ENCODE results near the gene CXCR6. TPM values are rescaled to one million over a fixed set of nuclear protein-coding genes. Genes with fewer than 3 reads are reported as not detected.
"Not testable (repeated sequence)": the region's sequence is repeated elsewhere in the genome, so short reads cannot be mapped to it uniquely, and the experiment has no call there.

Gene CXCR6
- polyA plus RNA-seq, 4 donors: 0.45 to 2.7 (median 1.9) TPM

GRCh38 chr3:45992133-45992729 lies 49.0 kb downstream of the CXCR6 start:
- FAIRE-seq (no peak), DNase-seq (no peak)
- Histone ChIP-seq H3K4me3 (ENCODE audit: low read depth in 1 of 3, low read length in 3 of 3) (no peak overlapping the region), H3K36me3 (ENCODE audit: control insufficient read depth in 3 of 3, insufficient read depth in 2 of 3, low read depth in 1 of 3, low read length in 3 of 3) (peaks cover 0 to 2% (median 2%) of the 10 kb centered on the region in 3 donors), H3K4me1 (ENCODE audit: control insufficient read depth in 3 of 3, insufficient read depth in 2 of 3, low read depth in 1 of 3, low read length in 2 of 3) (peaks cover 15 to 24% (median 23%) of the 10 kb centered on the region in 3 donors), H3K9me3 (ENCODE audit: control insufficient read depth in 2 of 2, insufficient read depth in 1 of 2, low read depth in 1 of 2, low read length in 1 of 2) (no peaks in the 10 kb centered on the region), H3K27ac (ENCODE audit: low read depth in 1 of 3, low read length in 2 of 3) (peak overlapping the region in 1 of 3 donors; percentile 72), H3K27me3 (ENCODE audit: control insufficient read depth in 3 of 3, insufficient read depth in 3 of 3, low read length in 3 of 3) (no peaks in the 10 kb centered on the region)
- WGBS, 3 donors: 70 to 93% (median 82%) methylated on average over 2 of the region's 2 CpGs

GRCh38 chr3:45992821-45993221 lies 49.6 kb downstream of the CXCR6 start:
- Histone ChIP-seq H3K27me3 (ENCODE audit: control insufficient read depth in 3 of 3, insufficient read depth in 3 of 3, low read length in 3 of 3) (no peaks in the 10 kb centered on the region), H3K36me3 (ENCODE audit: control insufficient read depth in 3 of 3, insufficient read depth in 2 of 3, low read depth in 1 of 3, low read length in 3 of 3) (peaks cover 0 to 2% (median 2%) of the 10 kb centered on the region in 3 donors), H3K4me1 (ENCODE audit: control insufficient read depth in 3 of 3, insufficient read depth in 2 of 3, low read depth in 1 of 3, low read length in 2 of 3) (peaks cover 13 to 24% (median 17%) of the 10 kb centered on the region in 3 donors), H3K9me3 (ENCODE audit: control insufficient read depth in 2 of 2, insufficient read depth in 1 of 2, low read depth in 1 of 2, low read length in 1 of 2) (no peaks in the 10 kb centered on the region), H3K4me3 (ENCODE audit: low read depth in 1 of 3, low read length in 3 of 3) (no peak overlapping the region), H3K27ac (ENCODE audit: low read depth in 1 of 3, low read length in 2 of 3) (peak overlapping the region in 2 of 3 donors; percentile 34 to 72)
- WGBS, 3 donors: 62 to 83% (median 63%) methylated on average over 2 of the region's 2 CpGs
- DNase-seq (peak in 1 of 2 donors; percentile 31), FAIRE-seq (no peak)

DNA sequence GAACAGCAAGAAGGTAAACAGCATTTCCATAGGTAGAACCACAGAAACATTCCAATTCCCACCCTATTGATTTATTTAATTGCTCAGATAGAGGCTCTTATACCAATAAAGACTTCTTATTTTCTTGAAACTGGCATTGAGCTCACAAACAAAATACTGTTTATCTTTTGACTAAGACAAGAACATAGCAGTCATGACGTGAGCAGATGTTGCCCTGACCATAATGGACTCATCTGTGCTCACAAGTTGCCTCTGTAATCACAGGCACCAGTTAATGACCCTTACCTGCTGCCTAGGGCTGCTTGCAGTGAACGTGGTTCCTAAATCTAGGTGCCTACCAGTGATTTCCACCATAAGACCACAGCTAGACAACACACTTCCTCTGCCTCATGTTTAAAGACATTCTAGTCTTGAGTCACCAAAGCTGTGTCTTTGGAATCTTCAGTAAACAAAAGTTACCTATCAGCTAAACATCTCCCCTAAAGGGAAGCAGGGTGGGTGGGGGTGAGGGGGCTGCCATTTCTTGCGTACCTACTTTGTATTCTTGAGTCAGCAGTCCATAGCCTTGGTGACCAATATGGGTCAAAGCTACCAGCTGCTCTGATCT lies 50.3 kb downstream of the CXCR6 start:
- Histone ChIP-seq H3K27me3 (ENCODE audit: control insufficient read depth in 3 of 3, insufficient read depth in 3 of 3, low read length in 3 of 3) (no peaks in the 10 kb centered on the region), H3K4me1 (ENCODE audit: control insufficient read depth in 3 of 3, insufficient read depth in 2 of 3, low read depth in 1 of 3, low read length in 2 of 3) (peaks cover 8 to 22% (median 17%) of the 10 kb centered on the region in 3 donors), H3K36me3 (ENCODE audit: control insufficient read depth in 3 of 3, insufficient read depth in 2 of 3, low read depth in 1 of 3, low read length in 3 of 3) (peaks cover 0 to 2% (median 2%) of the 10 kb centered on the region in 3 donors), H3K4me3 (ENCODE audit: low read depth in 1 of 3, low read length in 3 of 3) (no peak overlapping the region), H3K27ac (ENCODE audit: low read depth in 1 of 3, low read length in 2 of 3) (peak overlapping the region in 2 of 3 donors; percentile 34 to 74), H3K9me3 (ENCODE audit: control insufficient read depth in 2 of 2, insufficient read depth in 1 of 2, low read depth in 1 of 2, low read length in 1 of 2) (no peaks in the 10 kb centered on the region)
- peak in 1 of 2 donors; percentile 26 for DNase-seq
- FAIRE-seq: no peak
- 59 to 71% (median 66%) methylated on average over 3 of the region's 3 CpGs for WGBS, 3 donors

DNA sequence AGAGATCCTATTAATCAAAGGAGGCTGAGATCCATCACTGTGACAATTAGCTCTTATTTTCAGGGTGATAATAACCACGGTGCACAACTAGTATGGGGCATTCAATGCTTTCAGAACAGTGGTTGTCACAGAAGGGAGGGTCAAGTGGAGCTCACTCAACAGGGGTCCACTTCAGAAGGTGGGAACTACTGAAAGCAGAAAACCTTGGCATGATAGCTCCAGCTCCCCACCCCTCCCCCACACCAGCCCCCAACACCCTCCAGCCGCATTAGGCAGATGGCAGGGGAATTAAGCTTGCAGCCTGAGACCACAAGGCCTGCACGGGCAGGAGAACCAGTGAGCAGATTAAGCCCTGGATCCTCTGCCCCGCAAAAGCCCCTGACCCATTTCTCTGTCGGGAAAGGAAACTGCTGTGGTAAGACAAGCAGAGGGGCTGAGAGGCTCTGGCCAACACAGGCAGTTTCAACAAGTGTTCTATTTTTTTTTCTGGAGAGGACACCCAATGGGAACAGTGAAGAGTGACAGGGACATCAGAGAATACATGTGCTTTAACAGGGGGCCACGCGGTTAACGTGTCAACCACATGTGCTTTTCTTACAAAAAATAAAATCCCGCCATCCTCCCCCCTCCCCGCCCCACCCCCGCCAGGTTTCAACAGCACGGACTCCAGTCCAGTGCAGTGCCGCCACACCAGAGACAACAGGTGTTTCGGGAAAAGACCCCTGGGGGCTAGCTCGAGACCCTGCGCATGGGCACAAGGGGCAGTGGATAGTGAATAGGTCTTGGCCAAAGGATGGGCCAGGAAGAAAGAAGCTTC lies 51.4 kb downstream of the CXCR6 start:
- H3K27ac ChIP-seq (ENCODE audit: low read depth in 1 of 3, low read length in 2 of 3): peak overlapping the region; percentile 83 to 98 (median 90)
- H3K4me1 ChIP-seq (ENCODE audit: control insufficient read depth in 3 of 3, insufficient read depth in 2 of 3, low read depth in 1 of 3, low read length in 2 of 3): peaks cover 8 to 16% (median 13%) of the 10 kb centered on the region in 3 donors
- peaks cover 0 to 2% (median 0%) of the 10 kb centered on the region in 3 donors for H3K36me3 ChIP-seq (ENCODE audit: control insufficient read depth in 3 of 3, insufficient read depth in 2 of 3, low read depth in 1 of 3, low read length in 3 of 3)
- DNase-seq: peak; percentile 42 to 66
- peak overlapping the region; percentile 67 to 96 (median 81) for H3K4me3 ChIP-seq (ENCODE audit: low read depth in 1 of 3, low read length in 3 of 3)
- FAIRE-seq: no peak
- H3K27me3 ChIP-seq (ENCODE audit: control insufficient read depth in 3 of 3, insufficient read depth in 3 of 3, low read length in 3 of 3): peaks cover 0 to 7% (median 0%) of the 10 kb centered on the region in 3 donors
- H3K9me3 ChIP-seq (ENCODE audit: control insufficient read depth in 2 of 2, insufficient read depth in 1 of 2, low read depth in 1 of 2, low read length in 1 of 2): no peaks in the 10 kb centered on the region
- WGBS, 3 donors: 4 to 10% (median 8%) methylated on average over 16 of the region's 16 CpGs

DNA sequence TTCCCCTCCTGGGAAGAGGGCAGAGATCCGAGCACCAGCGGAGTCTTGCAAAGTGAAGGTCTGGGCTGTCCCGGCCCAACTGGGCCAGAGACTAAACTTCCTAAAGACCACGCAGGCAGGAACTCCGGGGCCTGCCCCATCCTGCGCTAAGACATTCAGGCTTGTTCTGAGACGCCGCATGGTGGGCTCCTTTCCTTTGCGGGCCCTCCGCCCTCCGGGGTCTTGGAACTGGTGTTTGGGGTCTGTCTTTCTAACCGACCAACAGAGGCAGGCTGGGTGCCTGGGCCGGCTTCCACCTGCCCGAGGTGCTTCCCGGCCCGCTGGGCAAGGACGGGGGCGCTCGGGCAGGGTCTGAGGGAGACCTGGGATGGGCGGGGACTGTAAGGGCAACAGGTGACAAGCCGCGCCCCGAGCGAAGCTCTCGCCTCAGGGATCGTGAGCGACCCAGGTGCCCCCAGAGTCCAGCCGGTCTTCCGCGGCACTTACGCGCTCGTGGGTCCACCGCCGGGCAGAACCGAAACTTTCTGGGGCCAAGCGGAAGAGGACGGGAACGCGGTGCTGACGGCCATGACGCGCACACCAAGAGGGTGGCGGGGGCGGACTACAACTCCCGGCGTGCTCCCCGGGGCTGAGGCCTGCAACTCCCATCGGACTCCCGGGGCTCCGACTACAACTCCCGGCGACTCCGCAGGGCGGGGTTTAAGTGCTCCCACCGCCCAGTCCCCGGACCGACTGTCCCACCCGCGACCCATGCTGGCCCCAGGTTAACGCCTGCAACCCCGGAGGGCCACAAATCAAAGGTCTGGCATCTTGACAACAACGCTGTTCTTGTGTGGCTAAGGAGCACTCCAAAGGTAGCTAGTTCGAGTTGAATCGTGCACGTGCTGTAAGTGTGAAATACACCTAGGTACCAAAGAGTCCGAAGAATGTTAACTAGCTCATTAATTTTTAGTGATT lies 52.2 kb downstream of the CXCR6 start, which contains the start of gene FYCO1:
TSS of gene FYCO1 (minus strand) at position 589 of the 957 bp plus-strand sequence. CDS start 10,914 bp downstream, outside the sequence.
- DNase-seq: peak; percentile 91 to 96
- peak within 1 kb of the TSS; percentile 67 to 96 (median 81) for H3K4me3 ChIP-seq (ENCODE audit: low read depth in 1 of 3, low read length in 3 of 3)
- no peak for FAIRE-seq
- H3K9me3 ChIP-seq (ENCODE audit: control insufficient read depth in 2 of 2, insufficient read depth in 1 of 2, low read depth in 1 of 2, low read length in 1 of 2): no peaks in the 10 kb centered on the region
- peaks cover 0 to 8% (median 0%) of the 10 kb centered on the region in 3 donors for H3K27me3 ChIP-seq (ENCODE audit: control insufficient read depth in 3 of 3, insufficient read depth in 3 of 3, low read length in 3 of 3)
- H3K27ac ChIP-seq (ENCODE audit: low read depth in 1 of 3, low read length in 2 of 3): peak within 1 kb of the TSS; percentile 83 to 98 (median 90)
- H3K4me1 ChIP-seq (ENCODE audit: control insufficient read depth in 3 of 3, insufficient read depth in 2 of 3, low read depth in 1 of 3, low read length in 2 of 3): peaks cover 8 to 16% (median 11%) of the 10 kb centered on the region in 3 donors
- peaks cover 0 to 2% (median 0%) of the 10 kb centered on the region in 3 donors for H3K36me3 ChIP-seq (ENCODE audit: control insufficient read depth in 3 of 3, insufficient read depth in 2 of 3, low read depth in 1 of 3, low read length in 3 of 3)
- 1 to 2% (median 1%) methylated on average over 47 to 67 of the region's 67 CpGs for WGBS, 3 donors

DNA sequence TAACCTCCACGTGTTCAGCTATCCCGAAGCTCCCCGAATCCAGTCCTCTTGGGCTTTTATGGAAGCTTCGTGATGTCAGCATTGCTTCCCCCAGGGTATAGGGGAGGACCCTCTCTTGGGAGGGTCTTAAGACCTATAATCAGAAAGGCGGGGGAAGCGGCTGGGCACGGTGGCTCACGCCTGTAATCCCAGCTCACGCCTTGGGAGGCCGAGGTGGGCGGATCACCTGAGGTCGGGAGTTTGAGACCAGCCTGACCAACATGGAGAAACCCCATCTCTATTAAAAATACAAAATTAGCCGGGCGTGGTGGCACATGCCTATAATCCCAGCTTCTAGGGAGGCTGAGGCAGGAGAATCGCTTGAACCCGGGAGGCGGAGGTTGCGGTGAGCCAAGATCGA lies 54.2 kb downstream of the CXCR6 start:
- FAIRE-seq; H3K9me3 ChIP-seq (ENCODE audit: control insufficient read depth in 2 of 2, insufficient read depth in 1 of 2, low read depth in 1 of 2, low read length in 1 of 2): not testable (repeated sequence)
- 93 to 95% (median 94%) methylated on average over 19 of the region's 19 CpGs for WGBS, 3 donors

DNA sequence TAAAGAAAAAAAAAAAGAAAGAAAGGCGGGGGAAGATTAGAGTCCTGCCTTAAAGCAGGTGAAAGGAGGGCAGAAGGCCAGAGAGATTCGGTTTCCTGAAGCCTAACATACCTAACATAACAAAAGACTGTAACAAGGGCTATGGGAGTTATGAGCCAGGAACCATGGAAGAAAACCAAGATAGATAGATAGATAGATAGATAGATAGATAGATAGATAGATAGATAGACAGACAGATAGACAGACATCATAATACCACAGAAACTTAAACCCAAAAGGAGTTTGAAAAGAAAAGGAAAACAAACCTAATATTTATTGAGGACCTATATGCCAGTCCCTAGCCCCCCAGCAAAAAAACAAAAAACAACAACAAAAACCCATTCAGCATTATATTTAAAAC lies 54.7 kb downstream of the CXCR6 start:
- H3K27me3 ChIP-seq (ENCODE audit: control insufficient read depth in 3 of 3, insufficient read depth in 3 of 3, low read length in 3 of 3): peaks cover 0 to 8% (median 0%) of the 10 kb centered on the region in 3 donors
- WGBS, 3 donors: 65 to 84% (median 72%) methylated on average over 2 of the region's 2 CpGs
- no peak overlapping the region for H3K4me3 ChIP-seq (ENCODE audit: low read depth in 1 of 3, low read length in 3 of 3)
- H3K9me3 ChIP-seq (ENCODE audit: control insufficient read depth in 2 of 2, insufficient read depth in 1 of 2, low read depth in 1 of 2, low read length in 1 of 2): no peaks in the 10 kb centered on the region
- H3K36me3 ChIP-seq (ENCODE audit: control insufficient read depth in 3 of 3, insufficient read depth in 2 of 3, low read depth in 1 of 3, low read length in 3 of 3): no peaks in the 10 kb centered on the region
- peaks cover 3 to 9% (median 8%) of the 10 kb centered on the region in 3 donors for H3K4me1 ChIP-seq (ENCODE audit: control insufficient read depth in 3 of 3, insufficient read depth in 2 of 3, low read depth in 1 of 3, low read length in 2 of 3)
- FAIRE-seq (no peak), DNase-seq (no peak)
- H3K27ac ChIP-seq (ENCODE audit: low read depth in 1 of 3, low read length in 2 of 3): no peak overlapping the region

More for the DNA sequence above, 54.2 kb downstream of the CXCR6 start:
- not testable (repeated sequence) for DNase-seq; H3K36me3 ChIP-seq (ENCODE audit: control insufficient read depth in 3 of 3, insufficient read depth in 2 of 3, low read depth in 1 of 3, low read length in 3 of 3); H3K27ac ChIP-seq (ENCODE audit: low read depth in 1 of 3, low read length in 2 of 3); H3K4me3 ChIP-seq (ENCODE audit: low read depth in 1 of 3, low read length in 3 of 3); H3K27me3 ChIP-seq (ENCODE audit: control insufficient read depth in 3 of 3, insufficient read depth in 3 of 3, low read length in 3 of 3)
- peaks cover 3 to 13% (median 9%) of the 10 kb centered on the region in 3 donors for H3K4me1 ChIP-seq (ENCODE audit: control insufficient read depth in 3 of 3, insufficient read depth in 2 of 3, low read depth in 1 of 3, low read length in 2 of 3)

Data from small intestine (tissue), 7 donors.